Activated CD4-positive, alpha-beta T cell treated with anti-CD3 and anti-CD28 coated beads for 1 hour (primary cell): ENCODE measurements around the gene OR4K17.
"Not testable (repeated sequence)": the region's sequence is repeated elsewhere in the genome, so short reads cannot be mapped to it uniquely, and the experiment has no call there.

ENCODE experiments used
- DNase-seq: peaks from one replicate; pipeline ENCODE4 v3.0.0-alpha.2; 2020

The OR4K17 gene

GRCh38 chr14:20110438-20110837 is at the start of gene OR4K17:
TSS of gene OR4K17 (plus strand) at chr14:20110739. CDS start at chr14:20117500, 6,761 bp downstream.
- no peak for DNase-seq

GRCh38 chr14:20092050-20092449 is 18.5 kb upstream of the OR4K17 start:
- no peak for DNase-seq

GRCh38 chr14:20093442-20093841 is 17.1 kb upstream of the OR4K17 start:
- DNase-seq: no peak

- DNase-seq: not testable (repeated sequence)
Measured at GRCh38 chr14:20098926-20099770, 11.4 kb upstream of the OR4K17 start.

GRCh38 chr14:20112321-20112720 is 1.8 kb downstream of the OR4K17 start:
- no peak for DNase-seq

- DNase-seq: no peak
Measured at GRCh38 chr14:20116748-20117147, 6.2 kb downstream of the OR4K17 start.

GRCh38 chr14:20118795-20119194 is 8.3 kb downstream of the OR4K17 start:
- no peak for DNase-seq

GRCh38 chr14:20138520-20138919 is 28.0 kb downstream of the OR4K17 start, which contains the start of gene OR4N5:
TSS of gene OR4N5 (plus strand) at chr14:20138820. CDS start at chr14:20143736, 4,916 bp downstream.
- DNase-seq: no peak

- no peak for DNase-seq
Measured at GRCh38 chr14:20143911-20144310, 33.4 kb downstream of the OR4K17 start.

GRCh38 chr14:20144820-20145219 is 34.3 kb downstream of the OR4K17 start:
- DNase-seq: no peak

- DNase-seq: no peak
Measured at GRCh38 chr14:20164462-20164861, 53.9 kb downstream of the OR4K17 start.

- DNase-seq: no peak
Measured at GRCh38 chr14:20167091-20167490, 56.6 kb downstream of the OR4K17 start.

- DNase-seq: not testable (repeated sequence)
Measured at GRCh38 chr14:20169852-20170251, 59.3 kb downstream of the OR4K17 start.
